Measurements from ENCODE around the gene EAF2. TPM values are rescaled to one million over a fixed set of nuclear protein-coding genes. Genes with fewer than 3 reads are reported as not detected.

The EAF2 gene
- total and polyA plus RNA-seq, 12 donors = 1.8 to 7.4 (median 3.5) TPM

DNA sequence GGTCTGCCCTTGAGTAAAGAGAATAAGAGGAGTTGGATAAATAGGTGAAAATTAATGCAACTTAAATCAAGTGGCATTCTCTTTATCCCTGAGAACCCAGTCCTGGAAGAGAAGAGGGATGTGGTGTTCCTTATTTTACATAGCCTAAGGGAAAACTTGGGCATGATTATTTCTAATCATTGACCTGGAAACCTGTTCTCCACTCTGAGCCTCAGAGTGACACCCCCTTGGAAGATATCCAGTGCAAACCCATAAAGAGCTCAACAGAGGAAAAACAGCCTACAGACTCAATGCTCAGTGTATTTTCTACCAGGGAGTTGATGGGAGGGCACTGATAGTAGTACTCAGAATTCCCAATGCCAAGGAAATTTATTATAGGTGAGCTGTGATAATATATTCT is 81.2 kb downstream of the EAF2 start:
- ATAC-seq = no peak
- H3K9me3 ChIP-seq = no peaks in the 10 kb centered on the region
- DNase-seq = no peak
- H3K4me3 ChIP-seq = no peak overlapping the region
- H3K27ac ChIP-seq = no peak overlapping the region
- peaks cover 0 to 4% (median 0%) of the 10 kb centered on the region in 9 donors for H3K4me1 ChIP-seq
- intact Hi-C loops (cut with DNase I) = no loop called here
- no peaks in the 10 kb centered on the region for H3K27me3 ChIP-seq
- H3K36me3 ChIP-seq = peaks cover 0 to 16% (median 0%) of the 10 kb centered on the region in 9 donors
- TF ChIP-seq, protein P1, sequence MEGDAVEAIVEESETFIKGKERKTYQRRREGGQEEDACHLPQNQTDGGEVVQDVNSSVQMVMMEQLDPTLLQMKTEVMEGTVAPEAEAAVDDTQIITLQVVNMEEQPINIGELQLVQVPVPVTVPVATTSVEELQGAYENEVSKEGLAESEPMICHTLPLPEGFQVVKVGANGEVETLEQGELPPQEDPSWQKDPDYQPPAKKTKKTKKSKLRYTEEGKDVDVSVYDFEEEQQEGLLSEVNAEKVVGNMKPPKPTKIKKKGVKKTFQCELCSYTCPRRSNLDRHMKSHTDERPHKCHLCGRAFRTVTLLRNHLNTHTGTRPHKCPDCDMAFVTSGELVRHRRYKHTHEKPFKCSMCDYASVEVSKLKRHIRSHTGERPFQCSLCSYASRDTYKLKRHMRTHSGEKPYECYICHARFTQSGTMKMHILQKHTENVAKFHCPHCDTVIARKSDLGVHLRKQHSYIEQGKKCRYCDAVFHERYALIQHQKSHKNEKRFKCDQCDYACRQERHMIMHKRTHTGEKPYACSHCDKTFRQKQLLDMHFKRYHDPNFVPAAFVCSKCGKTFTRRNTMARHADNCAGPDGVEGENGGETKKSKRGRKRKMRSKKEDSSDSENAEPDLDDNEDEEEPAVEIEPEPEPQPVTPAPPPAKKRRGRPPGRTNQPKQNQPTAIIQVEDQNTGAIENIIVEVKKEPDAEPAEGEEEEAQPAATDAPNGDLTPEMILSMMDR (IDR thresholded peaks at IDR 0.05) = no peak

DNA sequence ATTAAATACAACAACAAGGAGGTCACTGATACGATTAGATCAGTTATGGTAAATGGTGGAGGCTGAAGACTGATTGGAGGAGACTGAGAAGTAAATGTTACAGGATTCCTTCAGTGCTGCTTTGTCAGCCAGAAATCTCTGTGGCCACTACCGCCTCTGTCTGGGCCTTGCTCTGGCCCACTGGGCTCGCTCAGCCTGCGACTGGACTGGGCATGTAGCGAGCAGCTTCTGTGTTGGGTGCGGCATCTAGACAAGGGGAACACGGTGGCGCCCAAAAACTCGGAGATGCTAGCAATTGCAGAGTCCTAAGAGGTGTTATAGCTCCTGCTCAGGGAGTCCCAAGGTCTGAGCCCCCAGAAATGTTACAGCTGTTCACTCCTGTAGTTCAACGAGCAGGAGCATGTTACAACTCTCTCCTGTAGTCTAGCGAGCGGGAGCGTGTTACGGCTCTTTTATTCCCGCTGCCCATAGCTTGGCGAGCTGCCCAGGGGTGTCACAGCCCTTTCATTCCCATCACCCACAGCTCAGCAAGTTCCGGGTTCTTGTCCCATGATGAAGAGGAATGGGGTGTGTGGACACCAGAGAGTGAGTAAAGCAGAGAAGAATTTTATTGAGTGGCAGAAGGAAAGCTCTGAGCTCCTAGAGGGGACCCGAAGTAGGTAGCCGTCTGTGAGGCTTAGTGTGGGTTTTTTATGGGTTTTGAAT is 83.9 kb downstream of the EAF2 start:
- Histone ChIP-seq H3K9me3 (no peaks in the 10 kb centered on the region), H3K36me3 (peaks cover 0 to 28% (median 0%) of the 10 kb centered on the region in 9 donors), H3K27me3 (no peaks in the 10 kb centered on the region), H3K4me1 (peaks cover 0 to 4% (median 0%) of the 10 kb centered on the region in 9 donors), H3K4me3 (no peak overlapping the region), H3K27ac (no peak overlapping the region)
- 72 to 85% methylated on average over 19 of the region's 19 CpGs for WGBS, 2 donors
- TF ChIP-seq, protein P1 (IDR thresholded peaks at IDR 0.05) = no peak
- ATAC-seq (no peak), DNase-seq (no peak)
- intact Hi-C loops (cut with DNase I) = loop anchor here in 1 of 10 donors (2.0 kb wide), 1 partner anchor 76 kb away; no protein-coding TSS in a partner anchor

DNA sequence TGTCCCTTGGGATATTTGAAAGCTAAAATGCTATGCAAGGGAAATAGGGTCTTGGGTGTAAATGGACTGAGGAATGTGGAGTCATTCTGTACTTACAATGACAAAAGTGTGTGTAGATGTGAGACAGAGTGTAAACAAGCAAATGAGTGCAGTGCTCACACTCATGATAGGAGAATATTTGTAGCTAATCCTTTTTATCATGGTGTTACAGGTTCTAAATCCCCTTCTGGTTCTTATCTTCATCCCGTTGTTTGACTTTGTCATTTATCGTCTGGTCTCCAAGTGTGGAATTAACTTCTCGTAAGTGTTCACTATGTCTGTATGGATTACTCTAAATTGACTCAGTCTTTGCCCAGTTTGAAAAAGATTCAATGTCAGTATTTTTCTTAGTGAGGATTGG is 89.7 kb downstream of the EAF2 start:
- ATAC-seq = no peak
- intact Hi-C loops (cut with DNase I) = no loop called here

DNA sequence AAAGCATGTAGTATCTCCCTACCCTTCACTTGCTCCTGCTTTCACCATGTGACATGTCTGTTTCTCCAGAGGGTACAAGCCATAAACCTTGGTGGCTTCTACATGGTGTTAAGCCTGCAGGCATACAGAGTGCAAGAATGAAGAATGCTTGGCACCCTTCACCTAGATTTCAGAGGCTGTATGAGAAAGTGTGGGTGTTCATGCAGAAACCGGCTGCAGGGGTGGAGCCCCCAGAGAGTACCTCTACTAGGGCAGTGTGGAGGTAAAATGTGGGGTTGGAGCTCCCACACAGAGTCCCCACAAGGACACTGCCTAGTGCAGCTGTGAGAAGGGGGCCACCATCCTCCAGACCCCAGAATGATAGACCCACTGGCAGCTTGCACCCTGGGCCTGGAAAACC is 91.4 kb downstream of the EAF2 start:
- Histone ChIP-seq H3K36me3 (peaks cover 0 to 40% (median 0%) of the 10 kb centered on the region in 9 donors), H3K4me1 (no peaks in the 10 kb centered on the region), H3K27ac (no peak overlapping the region), H3K4me3 (no peak overlapping the region), H3K27me3 (no peaks in the 10 kb centered on the region), H3K9me3 (peaks cover 0 to 3% (median 0%) of the 10 kb centered on the region in 11 donors)
- DNase-seq (no peak), ATAC-seq (no peak)
- TF ChIP-seq, protein P1 (IDR thresholded peaks at IDR 0.05) = no peak
- intact Hi-C loops (cut with DNase I) = no loop called here
- 0 to 88% methylated on average over 1 of the region's 1 CpG for WGBS, 2 donors

More for the DNA sequence above, 89.7 kb downstream of the EAF2 start:
- TF ChIP-seq, protein P1 (IDR thresholded peaks at IDR 0.05) = no peak
- WGBS, 2 donors = 52 to 55% methylated on average over 3 of the region's 3 CpGs
- Histone ChIP-seq H3K27me3 (no peaks in the 10 kb centered on the region), H3K27ac (no peak overlapping the region), H3K9me3 (peaks cover 0 to 3% (median 0%) of the 10 kb centered on the region in 11 donors), H3K4me3 (no peak overlapping the region), H3K36me3 (peaks cover 0 to 23% (median 0%) of the 10 kb centered on the region in 9 donors), H3K4me1 (no peaks in the 10 kb centered on the region)
- no peak for DNase-seq

Other genes with a start within 250 kb of the EAF2 start
- gene FBXO40, start 241.8 kb upstream of the EAF2 start, total RNA-seq = 100 to 1,000 TPM in 9 of 10 donors, 10 to 100 TPM in 1; 99.3 to 279 (median 220) TPM
- gene FBXO40, start 241.8 kb upstream of the EAF2 start, polyA plus RNA-seq = 10 to 100 TPM in 1 of 2 donors, 1 to 10 TPM in 1; 2.9 to 38.1 TPM
- gene HCLS1, start 174.3 kb upstream of the EAF2 start, total RNA-seq = 10 to 100 TPM in 4 of 10 donors, 1 to 10 TPM in 6; 5.0 to 40.7 (median 8.6) TPM
- 10 to 100 TPM; 12.6 to 15.9 TPM for gene HCLS1, start 174.3 kb upstream of the EAF2 start, polyA plus RNA-seq
- gene GOLGB1, start 85.5 kb upstream of the EAF2 start, total RNA-seq = 10 to 100 TPM; 37.1 to 66.8 (median 49.7) TPM
- gene GOLGB1, start 85.5 kb upstream of the EAF2 start, polyA plus RNA-seq = 10 to 100 TPM; 12.3 to 26.8 TPM
- gene IQCB1, start 149 bp upstream of the EAF2 start, total RNA-seq = 1 to 10 TPM; 4.9 to 9.9 (median 7.1) TPM
- 1 to 10 TPM; 5.1 to 9.8 TPM for gene IQCB1, start 149 bp upstream of the EAF2 start, polyA plus RNA-seq
- 10 to 100 TPM in 1 of 10 donors, 1 to 10 TPM in 9; 2.3 to 14.9 (median 4.6) TPM for gene SLC15A2, start 59.2 kb downstream of the EAF2 start, total RNA-seq
- gene SLC15A2, start 59.2 kb downstream of the EAF2 start, polyA plus RNA-seq = 1 to 10 TPM in 1 of 2 donors, under 1 TPM in 1; 0.45 to 2.1 TPM
- under 1 TPM in 4 of 10 donors, not detected in 6; 0.13 to 0.25 (median 0.19) TPM for gene ILDR1, start 187.0 kb downstream of the EAF2 start, total RNA-seq
- not detected for gene ILDR1, start 187.0 kb downstream of the EAF2 start, polyA plus RNA-seq
- 10 to 100 TPM in 1 of 10 donors, 1 to 10 TPM in 7, under 1 TPM in 2; 0.64 to 14.7 (median 1.4) TPM for gene CD86, start 220.2 kb downstream of the EAF2 start, total RNA-seq
- 1 to 10 TPM; 1.1 to 2.3 TPM for gene CD86, start 220.2 kb downstream of the EAF2 start, polyA plus RNA-seq